CD4-positive, alpha-beta T cell treated with Interferon gamma for 1 hour (primary cell): ENCODE results near the gene HIGD2B.
"Not testable (repeated sequence)": the region's sequence is repeated elsewhere in the genome, so short reads cannot be mapped to it uniquely, and the experiment has no call there.

ENCODE experiments used
- DNase-seq: peaks from one replicate; pipeline ENCODE4 v3.0.0-alpha.2; 2020

HIGD2B gene

DNA sequence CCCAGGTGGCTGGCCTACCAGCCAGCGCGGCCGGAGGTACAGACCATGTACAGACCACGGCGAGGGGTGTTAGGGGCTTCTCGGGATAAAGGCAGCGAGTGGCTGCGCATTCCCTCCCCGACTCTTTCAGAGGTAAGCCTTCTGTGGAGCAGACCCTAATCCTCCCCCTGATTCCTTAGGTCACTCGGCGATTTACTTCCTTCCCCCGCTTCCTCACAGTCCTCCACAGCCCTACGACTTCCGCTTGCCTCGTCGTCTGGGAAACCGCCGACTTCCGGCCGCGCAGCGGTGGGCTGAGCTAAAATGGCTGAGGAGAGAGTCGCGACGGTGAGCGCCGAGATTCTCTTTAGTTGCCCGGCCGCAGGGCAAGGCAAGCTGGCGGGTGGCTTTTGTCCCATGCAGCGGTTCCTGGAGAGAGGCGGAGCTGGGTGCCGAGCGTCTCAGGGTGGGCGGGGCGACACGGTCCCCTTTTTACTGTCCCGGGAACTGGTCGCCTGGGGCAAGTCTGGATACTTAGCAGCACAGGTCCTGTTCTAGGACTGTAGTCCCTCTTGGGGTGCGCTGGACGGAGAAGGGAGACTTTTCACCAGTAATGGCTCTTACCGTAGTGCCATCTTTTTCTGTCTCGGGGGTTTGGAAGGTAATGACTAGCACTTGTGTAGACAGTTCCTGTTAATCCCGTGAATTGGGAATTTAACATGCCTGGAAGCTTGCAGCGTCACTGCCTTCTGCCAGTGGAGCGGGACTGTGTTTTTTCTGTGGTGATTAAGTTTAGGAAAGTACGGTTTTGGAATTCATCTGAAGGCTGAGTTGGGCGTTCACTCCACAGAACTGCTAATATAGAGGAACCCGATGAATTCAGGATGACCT is at the start of gene HIGD2B, which contains the start of gene BBS4:
Gene HIGD2B, minus strand, starts transcription at position 258 of the 870 bp plus-strand sequence. CDS start 9,808 bp downstream, outside the sequence.
Gene BBS4, plus strand, starts transcription at position 283 of the 870 bp plus-strand sequence. Its CDS starts 21 bp downstream, at position 304.
- peak; percentile 84 for DNase-seq

- DNase-seq = no peak
Observed at GRCh38 chr15:72735111-72735510, 49.1 kb upstream of the HIGD2B start.

GRCh38 chr15:72733941-72734738 is 48.2 kb upstream of the HIGD2B start:
- no peak for DNase-seq

- DNase-seq = no peak
Observed at GRCh38 chr15:72732516-72732915, 46.5 kb upstream of the HIGD2B start.

DNA sequence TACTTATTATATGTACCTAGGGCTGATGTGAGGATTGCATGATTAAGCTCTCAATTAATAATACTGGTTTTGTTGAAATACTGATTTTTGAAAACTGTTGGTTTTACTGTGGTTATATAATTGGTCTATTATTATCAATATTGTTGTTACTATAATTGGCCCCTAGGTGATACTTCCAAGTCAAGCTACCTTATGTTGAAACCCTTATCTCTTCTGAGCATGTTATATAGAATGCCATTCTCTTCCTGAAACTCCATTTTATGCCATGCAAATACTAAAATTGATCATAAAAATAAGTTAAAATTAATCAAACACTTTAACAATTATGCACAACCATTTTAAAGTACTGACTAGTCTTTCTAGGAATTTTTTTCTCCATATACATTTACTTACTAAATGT is 46.1 kb upstream of the HIGD2B start:
- DNase-seq = no peak

DNA sequence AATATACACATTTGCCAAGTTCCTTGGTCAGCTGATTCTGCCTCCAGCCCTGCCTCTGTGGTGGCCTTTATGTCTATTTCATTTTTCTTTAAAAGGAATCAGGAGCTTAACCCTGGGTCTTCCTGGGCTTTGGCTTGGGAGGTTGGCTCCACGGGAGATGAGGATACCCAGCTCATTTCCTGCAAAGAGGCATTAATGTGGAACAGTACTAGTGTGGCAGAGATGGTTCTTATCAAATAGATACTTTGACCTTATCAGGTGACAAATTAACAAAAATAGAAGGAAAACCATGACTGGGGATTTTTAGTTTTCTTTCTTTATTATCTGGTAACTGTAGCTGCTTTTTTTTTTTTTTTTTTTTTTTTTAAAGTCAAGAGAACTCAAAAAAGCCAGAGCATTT is 42.8 kb upstream of the HIGD2B start:
- no peak for DNase-seq

GRCh38 chr15:72728249-72728648 is 42.3 kb upstream of the HIGD2B start:
- not testable (repeated sequence) for DNase-seq

GRCh38 chr15:72727154-72727553 is 41.2 kb upstream of the HIGD2B start:
- no peak for DNase-seq

DNA sequence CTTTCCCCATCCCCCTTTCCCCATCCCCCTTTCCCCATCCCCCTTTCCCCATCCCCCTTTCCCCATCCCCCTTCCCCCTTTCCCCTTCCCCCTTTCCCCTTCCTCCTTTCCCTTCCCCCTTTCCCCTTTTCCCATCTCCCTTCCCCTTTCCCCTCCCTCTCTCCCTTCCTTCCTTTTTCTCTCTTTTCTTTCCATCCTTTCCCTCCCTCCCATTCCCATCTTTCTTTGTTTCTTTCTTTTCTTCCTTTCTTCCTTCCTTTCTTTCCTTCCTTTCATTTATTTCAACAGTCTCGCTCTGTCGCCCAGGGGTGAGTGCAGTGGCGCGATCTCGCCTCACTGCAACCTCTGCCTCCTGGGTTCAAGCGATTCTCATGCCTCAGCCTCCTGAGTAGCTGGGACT is 39.9 kb upstream of the HIGD2B start:
- not testable (repeated sequence) for DNase-seq

- no peak for DNase-seq
Observed at GRCh38 chr15:72725446-72725845, 39.5 kb upstream of the HIGD2B start.

GRCh38 chr15:72724028-72724427 is 38.0 kb upstream of the HIGD2B start:
- DNase-seq = no peak

- peak; percentile 40 for DNase-seq
Observed at GRCh38 chr15:72722071-72722696, 36.2 kb upstream of the HIGD2B start.

GRCh38 chr15:72708551-72709303 is 22.7 kb upstream of the HIGD2B start:
- not testable (repeated sequence) for DNase-seq

GRCh38 chr15:72706266-72706665 is 20.3 kb upstream of the HIGD2B start:
- DNase-seq = no peak

DNA sequence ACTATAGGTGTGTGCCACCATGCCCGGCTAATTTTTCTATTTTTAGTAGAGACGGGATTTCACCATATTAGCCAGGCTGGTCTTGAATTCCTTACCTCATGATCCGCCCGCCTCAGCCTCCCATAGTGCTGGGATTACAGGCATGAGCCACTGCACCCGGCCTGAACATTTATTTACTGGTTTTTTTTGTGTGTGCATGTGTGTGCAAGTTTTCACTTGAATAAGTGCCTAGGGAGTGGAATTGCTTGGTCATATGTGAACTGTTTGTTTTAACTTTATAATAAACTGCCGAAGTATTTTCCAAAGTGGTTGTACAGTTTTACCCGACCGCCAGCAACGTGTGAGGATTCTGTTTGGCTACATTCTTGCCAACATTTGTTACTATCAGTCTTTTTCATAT is 14.1 kb upstream of the HIGD2B start:
- no peak for DNase-seq

DNA sequence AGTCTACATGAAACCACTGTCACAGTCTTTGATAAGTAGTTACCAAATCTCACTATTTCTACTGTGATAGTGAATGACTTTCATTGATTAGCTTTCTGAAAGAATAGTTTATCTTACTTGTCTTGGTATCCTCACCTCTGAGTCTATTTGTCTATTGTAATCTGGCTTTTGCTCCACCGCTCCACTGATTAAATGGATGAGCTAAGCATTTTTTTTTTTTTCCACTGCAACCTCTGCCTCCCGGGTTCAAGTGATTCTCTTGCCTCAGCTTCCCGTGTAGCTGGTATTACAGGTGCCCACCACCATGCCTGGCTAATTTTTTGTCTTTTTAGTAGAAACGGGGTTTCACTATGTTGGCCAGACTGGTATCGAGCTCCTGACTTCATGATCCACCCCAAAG is 13.0 kb upstream of the HIGD2B start:
- DNase-seq = no peak

DNA sequence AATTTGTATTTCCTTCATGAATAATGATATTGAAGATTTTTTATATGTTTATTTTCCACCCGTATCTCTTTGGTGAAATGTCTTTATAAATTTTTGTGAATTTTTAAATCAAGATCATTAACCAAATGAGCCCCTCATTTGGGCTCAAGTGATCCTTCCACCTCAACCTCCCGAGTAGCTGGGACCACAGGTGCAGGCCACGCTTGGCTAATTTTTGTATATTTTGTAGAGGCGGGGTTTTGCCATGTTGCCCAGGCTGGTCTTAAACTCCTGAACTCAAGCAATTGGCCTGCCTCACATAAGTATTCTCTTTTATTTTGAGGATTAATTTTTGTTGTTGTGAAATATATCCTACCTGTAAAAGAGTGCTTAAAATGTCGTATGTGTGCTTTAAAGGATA is 5.0 kb upstream of the HIGD2B start:
- DNase-seq = no peak

- no peak for DNase-seq
Observed at GRCh38 chr15:72688697-72689096, 2.7 kb upstream of the HIGD2B start.

DNA sequence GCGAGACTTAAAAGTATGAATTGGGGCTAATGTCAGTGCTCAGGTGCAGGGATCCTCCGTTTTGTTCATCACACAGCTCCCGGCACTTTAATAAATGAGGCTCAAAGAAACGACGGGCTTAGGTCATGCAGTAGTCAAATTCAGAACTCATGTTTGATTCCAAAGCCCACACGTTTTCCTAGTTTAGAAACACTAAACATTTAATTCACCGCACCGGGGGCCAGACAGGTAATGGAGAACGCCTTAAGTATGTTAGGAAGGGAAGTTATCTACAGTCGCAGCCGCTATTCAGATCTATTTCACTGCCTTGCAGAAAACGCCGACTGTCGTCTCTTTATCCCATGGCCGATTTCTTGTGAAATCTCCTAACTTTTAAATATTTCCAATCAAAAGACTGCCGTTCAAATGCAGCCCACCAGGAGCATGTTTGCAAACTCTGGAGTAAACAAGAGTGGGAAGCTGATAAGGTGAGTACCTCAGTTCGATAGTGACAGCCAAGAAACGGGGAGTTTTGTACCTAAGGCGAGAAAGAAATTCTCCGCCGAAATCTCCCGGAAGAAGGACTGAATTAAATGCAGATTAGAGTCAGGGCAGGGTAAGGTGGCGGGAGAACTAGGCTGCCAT is 569 bp downstream of the HIGD2B start:
- no peak for DNase-seq

DNA sequence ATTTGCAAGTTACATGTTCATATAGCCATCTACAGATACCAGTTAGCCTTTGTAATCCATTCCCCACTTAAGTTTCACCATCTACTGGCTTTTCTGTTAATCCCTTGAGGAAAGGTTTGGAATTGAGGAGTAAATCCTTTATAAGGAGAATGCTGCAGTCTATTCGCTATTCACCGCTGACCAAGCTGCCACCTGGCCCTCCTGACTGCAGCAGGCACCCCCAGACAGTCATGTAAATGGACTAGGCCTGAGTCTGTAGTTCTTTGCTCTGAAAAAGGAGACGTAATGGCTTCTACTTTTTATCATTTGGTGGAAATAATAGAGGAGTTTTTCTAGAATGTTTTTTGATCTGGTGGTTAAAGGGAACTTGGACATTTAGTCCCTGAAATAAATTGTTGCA is 3.2 kb downstream of the HIGD2B start:
- no peak for DNase-seq

GRCh38 chr15:72680931-72681330 is 5.1 kb downstream of the HIGD2B start:
- no peak for DNase-seq

- no peak for DNase-seq
Observed at GRCh38 chr15:72676838-72677237, 9.1 kb downstream of the HIGD2B start.
